ENCODE data around the gene KLRF2.

Gene KLRF2, protein sequence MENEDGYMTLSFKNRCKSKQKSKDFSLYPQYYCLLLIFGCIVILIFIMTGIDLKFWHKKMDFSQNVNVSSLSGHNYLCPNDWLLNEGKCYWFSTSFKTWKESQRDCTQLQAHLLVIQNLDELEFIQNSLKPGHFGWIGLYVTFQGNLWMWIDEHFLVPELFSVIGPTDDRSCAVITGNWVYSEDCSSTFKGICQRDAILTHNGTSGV

DNA sequence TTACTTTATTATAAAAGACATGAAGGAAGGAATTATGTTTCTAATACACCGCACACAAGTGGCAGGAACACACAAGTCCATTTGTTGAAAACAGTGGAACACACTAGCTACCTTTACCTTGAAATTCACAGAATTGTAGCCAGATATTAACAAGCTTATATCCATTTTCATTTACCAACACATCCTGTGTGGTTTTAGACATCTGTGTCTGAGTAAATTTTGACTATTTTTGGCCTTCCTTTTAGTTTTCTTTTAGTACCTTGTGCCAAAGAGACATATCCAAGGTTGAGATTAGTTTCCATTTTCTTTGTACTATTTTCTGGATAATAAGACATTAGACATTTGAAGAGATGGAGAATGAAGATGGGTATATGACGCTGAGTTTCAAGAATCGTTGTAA, at the start of gene KLRF2:
KLRF2 (plus strand) TSS at position 244 of the 400 bp plus-strand sequence; CDS start at position 351, 107 bp downstream.
- no peak for DNase-seq (ENCODE audit: extremely low read depth, low read depth)
- H3K4me3 ChIP-seq (replicated peaks; ENCODE audit: low read depth, low read length): no peak within 1 kb of the TSS
- TF ChIP-seq, protein P1, sequence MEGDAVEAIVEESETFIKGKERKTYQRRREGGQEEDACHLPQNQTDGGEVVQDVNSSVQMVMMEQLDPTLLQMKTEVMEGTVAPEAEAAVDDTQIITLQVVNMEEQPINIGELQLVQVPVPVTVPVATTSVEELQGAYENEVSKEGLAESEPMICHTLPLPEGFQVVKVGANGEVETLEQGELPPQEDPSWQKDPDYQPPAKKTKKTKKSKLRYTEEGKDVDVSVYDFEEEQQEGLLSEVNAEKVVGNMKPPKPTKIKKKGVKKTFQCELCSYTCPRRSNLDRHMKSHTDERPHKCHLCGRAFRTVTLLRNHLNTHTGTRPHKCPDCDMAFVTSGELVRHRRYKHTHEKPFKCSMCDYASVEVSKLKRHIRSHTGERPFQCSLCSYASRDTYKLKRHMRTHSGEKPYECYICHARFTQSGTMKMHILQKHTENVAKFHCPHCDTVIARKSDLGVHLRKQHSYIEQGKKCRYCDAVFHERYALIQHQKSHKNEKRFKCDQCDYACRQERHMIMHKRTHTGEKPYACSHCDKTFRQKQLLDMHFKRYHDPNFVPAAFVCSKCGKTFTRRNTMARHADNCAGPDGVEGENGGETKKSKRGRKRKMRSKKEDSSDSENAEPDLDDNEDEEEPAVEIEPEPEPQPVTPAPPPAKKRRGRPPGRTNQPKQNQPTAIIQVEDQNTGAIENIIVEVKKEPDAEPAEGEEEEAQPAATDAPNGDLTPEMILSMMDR (IDR thresholded peaks at IDR 0.05; ENCODE audit: low read depth, low read length, missing control alignments): no peak

DNA sequence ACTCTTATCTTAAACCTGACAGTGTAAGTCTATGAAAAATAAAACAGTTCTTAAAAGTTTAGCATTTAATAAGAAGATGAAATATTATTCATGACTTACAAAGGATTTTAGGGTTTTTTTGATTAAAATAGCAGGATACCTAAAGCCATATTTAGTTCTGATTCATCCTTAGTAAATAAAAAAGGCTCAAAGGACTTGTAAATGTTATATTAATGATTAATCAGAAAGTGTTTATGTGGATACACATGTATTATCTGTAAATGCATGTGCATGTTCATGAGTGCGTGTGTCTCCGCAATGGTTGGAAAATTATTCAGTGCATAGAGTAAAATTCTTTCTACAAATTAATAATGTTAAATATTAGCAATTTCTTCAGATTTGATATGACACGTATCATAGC, 49.6 kb upstream of the KLRF2 start:
- TF ChIP-seq, protein P1 (IDR thresholded peaks at IDR 0.05; ENCODE audit: low read depth, low read length, missing control alignments): no peak
- DNase-seq (ENCODE audit: extremely low read depth, low read depth): no peak
- H3K4me3 ChIP-seq (replicated peaks; ENCODE audit: low read depth, low read length): no peak overlapping the region

DNA sequence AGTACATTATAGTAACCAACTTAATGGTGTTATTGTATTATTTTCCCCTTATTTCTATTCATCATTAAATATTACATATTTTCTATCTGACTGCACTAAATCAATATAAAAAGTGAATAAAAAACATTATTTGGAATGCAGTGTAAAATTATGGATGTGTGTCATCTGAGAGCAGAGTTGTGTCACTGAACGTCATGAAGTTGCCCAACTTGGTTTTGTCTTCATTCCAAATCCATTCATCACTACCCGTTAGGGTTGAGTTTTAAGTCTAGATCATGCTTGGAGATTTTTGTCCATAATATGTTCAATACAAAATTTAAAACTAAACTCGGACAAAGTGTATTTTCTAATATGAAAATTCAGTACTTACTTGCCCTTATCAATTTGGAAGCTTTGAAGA, 37.9 kb upstream of the KLRF2 start:
- TF ChIP-seq, protein P1 (IDR thresholded peaks at IDR 0.05; ENCODE audit: low read depth, low read length, missing control alignments): no peak
- no peak for DNase-seq (ENCODE audit: extremely low read depth, low read depth)
- H3K4me3 ChIP-seq (replicated peaks; ENCODE audit: low read depth, low read length): no peak overlapping the region

DNA sequence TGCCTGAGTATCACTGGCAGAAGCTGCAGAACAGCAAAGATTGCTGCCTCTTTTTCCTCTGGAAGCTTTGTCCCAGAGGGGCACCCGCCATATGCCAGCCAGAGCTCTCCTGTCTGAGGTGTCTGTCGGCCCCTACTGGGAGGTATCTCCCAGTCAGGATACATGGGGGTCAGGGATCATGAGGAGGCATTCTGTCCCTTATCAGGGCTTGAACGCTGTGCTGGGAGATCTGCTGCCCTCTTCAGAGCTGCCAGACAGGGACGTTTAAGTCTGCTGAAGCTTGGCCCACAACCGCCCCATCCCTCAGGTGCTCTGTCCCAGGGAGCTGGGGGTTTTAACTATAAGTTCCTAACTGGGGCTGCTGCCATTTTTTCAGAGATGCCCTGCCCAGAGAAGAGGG, 32.4 kb upstream of the KLRF2 start:
- TF ChIP-seq, protein P1 (IDR thresholded peaks at IDR 0.05; ENCODE audit: low read depth, low read length, missing control alignments): no peak
- no peak overlapping the region for H3K4me3 ChIP-seq (replicated peaks; ENCODE audit: low read depth, low read length)
- DNase-seq (ENCODE audit: extremely low read depth, low read depth): no peak

DNA sequence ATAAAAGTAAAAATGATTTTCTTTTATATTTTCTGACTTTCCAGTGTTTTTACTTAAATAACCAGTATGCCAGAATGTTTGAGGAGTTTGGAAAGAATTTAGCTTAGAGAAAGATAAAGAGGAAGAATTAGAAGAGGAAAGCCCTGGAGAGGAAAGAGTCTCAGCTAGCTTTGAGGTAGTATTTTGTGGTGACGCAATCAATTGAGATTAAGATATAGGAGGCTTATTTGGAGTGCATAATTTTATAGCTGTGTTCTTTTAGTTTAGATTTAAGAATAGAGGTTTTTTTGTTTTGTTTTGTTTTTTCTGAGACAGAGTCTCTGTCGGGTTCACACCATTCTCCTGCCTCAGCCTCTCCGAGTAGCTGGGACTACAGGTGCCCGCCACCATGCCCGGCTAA, 30.2 kb upstream of the KLRF2 start:
- DNase-seq (ENCODE audit: extremely low read depth, low read depth): no peak
- TF ChIP-seq, protein P1 (IDR thresholded peaks at IDR 0.05; ENCODE audit: low read depth, low read length, missing control alignments): no peak
- no peak overlapping the region for H3K4me3 ChIP-seq (replicated peaks; ENCODE audit: low read depth, low read length)

DNA sequence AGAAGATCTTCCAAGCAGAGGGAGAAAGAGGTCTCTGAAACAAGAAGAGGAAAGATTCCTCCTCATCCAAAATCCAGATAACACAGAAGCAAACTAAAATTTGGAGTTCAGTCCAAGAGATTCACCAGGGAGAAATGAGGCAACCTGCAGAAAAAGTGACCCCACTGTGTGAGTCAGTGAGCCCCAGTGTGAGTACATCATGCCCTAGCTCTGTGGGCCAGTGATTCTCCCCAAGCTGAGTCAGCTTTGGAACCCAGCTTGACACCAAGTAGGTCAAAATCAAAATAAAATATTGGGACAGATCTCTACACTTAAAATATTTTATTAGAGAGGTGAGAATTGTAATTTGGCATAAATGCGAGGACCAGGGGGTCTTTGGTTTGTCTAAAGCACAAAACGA, 29.4 kb upstream of the KLRF2 start:
- H3K4me3 ChIP-seq (replicated peaks; ENCODE audit: low read depth, low read length): no peak overlapping the region
- DNase-seq (ENCODE audit: extremely low read depth, low read depth): no peak
- TF ChIP-seq, protein P1 (IDR thresholded peaks at IDR 0.05; ENCODE audit: low read depth, low read length, missing control alignments): no peak

DNA sequence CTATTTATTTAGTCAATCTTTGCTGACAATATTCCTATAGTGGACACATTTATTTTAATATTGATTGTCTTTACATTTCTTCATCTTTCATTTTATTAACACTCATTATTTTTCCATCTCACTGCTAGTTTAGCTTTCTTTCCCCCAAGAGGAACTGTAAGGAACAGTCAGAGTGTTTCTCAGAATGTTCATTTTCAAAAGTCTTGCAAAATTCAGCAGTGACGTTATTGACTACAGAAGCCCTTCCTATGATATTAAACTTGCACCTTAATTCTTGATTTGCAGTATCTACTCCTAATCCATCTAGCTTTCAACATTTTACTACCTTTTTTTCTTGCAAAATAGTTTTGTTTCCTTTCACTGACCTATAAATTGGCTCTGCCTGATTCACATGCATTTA, 25.1 kb upstream of the KLRF2 start:
- DNase-seq (ENCODE audit: extremely low read depth, low read depth): no peak
- TF ChIP-seq, protein P1 (IDR thresholded peaks at IDR 0.05; ENCODE audit: low read depth, low read length, missing control alignments): no peak
- H3K4me3 ChIP-seq (replicated peaks; ENCODE audit: low read depth, low read length): no peak overlapping the region

All from HFF-Myc (cell line).